DOHH2 (cell line): ENCODE measurements around the gene CCDC88C.

ENCODE experiments used
- CTCF ChIP-seq: fragments of 200-600 bp; sonication (generic); IDR thresholded peaks from one replicate; pipeline ENCODE4 v1.5.1; 2014; ENCODE audit warnings: antibody characterized with exemption, mild to moderate bottlenecking, low read depth, low read length; ENCODE audit not compliant: poor library complexity, severe bottlenecking
- EZH2phosphoT487 ChIP-seq: fragments of 200-600 bp; sonication (generic); IDR thresholded peaks from 2 replicates; pipeline ENCODE4 v1.6.1; 2017; ENCODE audit warnings: borderline replicate concordance, mild to moderate bottlenecking, antibody characterized with exemption, low read length, moderate library complexity, mixed read lengths

GRCh38 chr14:91400696-91401095 is 16.9 kb downstream of the CCDC88C start:
- TF ChIP-seq EZH2phosphoT487: no peak
- TF ChIP-seq CTCF: no peak
